B cell (primary cell): ENCODE results near the gene SLC25A51.

ENCODE experiments used
- CTCF ChIP-seq: fragments of 200-600 bp; IDR thresholded peaks from one replicate; pipeline ENCODE4 v1.8.0; 2022; ENCODE audit warnings: antibody characterized with exemption, mild to moderate bottlenecking
- EZH2 ChIP-seq: IDR thresholded peaks from 2 replicates; pipeline ENCODE4 v1.6.1; 2012; ENCODE audit warnings: borderline replicate concordance, low read depth, mild to moderate bottlenecking, moderate library complexity, low read length; ENCODE audit not compliant: insufficient read depth, poor library complexity, severe bottlenecking

GRCh38 chr9:37914154-37914551 is 10.2 kb upstream of the SLC25A51 start:
- no peak for TF ChIP-seq CTCF
- TF ChIP-seq EZH2 = no peak
